ENCODE measurements around the gene TAS2R31. TPM values are rescaled to one million over a fixed set of nuclear protein-coding genes. Genes with fewer than 3 reads are reported as not detected.

Gene TAS2R31
- total and polyA plus RNA-seq, 2 donors (not counting 3 experiments of a cell fraction or from before 2014, with no cell fraction given), result 0.12 to 3.2 TPM

GRCh38 chr12:11069854-11070365 is 38.7 kb upstream of the TAS2R31 start:
- dilution Hi-C loops (cut with MboI; ENCODE audit: extremely low pct_ligation_motif_present, low sequenced_read_pairs), result no loop called here
- no TSS peak for BruUV-seq (replicated peaks)
- H3K9me1 ChIP-seq (replicated peaks; ENCODE audit: control insufficient read depth, extremely low read depth, insufficient read depth, low read length), result no peaks in the 10 kb centered on the region
- peaks cover 4% of the 10 kb centered on the region for H4K20me1 ChIP-seq (replicated peaks; ENCODE audit: control insufficient read depth, extremely low read depth, insufficient read depth, low read length)
- ChIA-PET CTCF (interaction anchor here (1.1 kb wide), 1 partner anchor 56 kb away, joined by 3 read pairs; no protein-coding TSS in a partner anchor), POLR2A (no interaction called here)
- intact Hi-C loops (cut with micrococcal nuclease), result loop anchor here (1.0 kb wide), 1 partner anchor 56 kb away; no protein-coding TSS in a partner anchor
- FAIRE-seq, result no peak
- H3K27ac ChIP-seq (ENCODE audit: insufficient read depth, low read depth, low read length), result no peak overlapping the region
- no peak overlapping the region for H3K4me3 ChIP-seq (replicated peaks in 1 of 3; ENCODE audit: insufficient read depth in 1 of 3, low read depth in 1 of 3, low read length in 3 of 3)
- H2AFZ ChIP-seq (ENCODE audit: low read depth, low read length), result no peak overlapping the region
- no peaks in the 10 kb centered on the region for H3K36me3 ChIP-seq (ENCODE audit: control insufficient read depth in 2 of 2, extremely low read depth in 1 of 2, insufficient read depth in 2 of 2, low read length in 2 of 2)
- no peak for TF ChIP-seq EZH2 (IDR thresholded peaks at IDR 0.05; ENCODE audit: borderline replicate concordance, low read depth, low read length, severe bottlenecking)
- no peak for TF ChIP-seq GATA2 (IDR thresholded peaks at IDR 0.05; ENCODE audit: insufficient read depth, insufficient read length, low read depth, low read length)
- no peak for TF ChIP-seq MYC (IDR thresholded peaks at IDR 0.05; ENCODE audit: low read depth, low read length)
- no peak for TF ChIP-seq POLR2A (IDR thresholded peaks at IDR 0.05; ENCODE audit: low read depth, low read length)
- TF ChIP-seq JUN (IDR thresholded peaks at IDR 0.05; ENCODE audit: borderline replicate concordance, insufficient read depth, insufficient read length, low read depth), result no peak
- no peak for TF ChIP-seq FOS (IDR thresholded peaks at IDR 0.05; ENCODE audit: borderline replicate concordance, insufficient read depth, low read length)
- no peak for TF ChIP-seq POLR2AphosphoS5 (IDR thresholded peaks at IDR 0.05; ENCODE audit: insufficient read depth, low read depth, low read length)
- TF ChIP-seq, protein P1, sequence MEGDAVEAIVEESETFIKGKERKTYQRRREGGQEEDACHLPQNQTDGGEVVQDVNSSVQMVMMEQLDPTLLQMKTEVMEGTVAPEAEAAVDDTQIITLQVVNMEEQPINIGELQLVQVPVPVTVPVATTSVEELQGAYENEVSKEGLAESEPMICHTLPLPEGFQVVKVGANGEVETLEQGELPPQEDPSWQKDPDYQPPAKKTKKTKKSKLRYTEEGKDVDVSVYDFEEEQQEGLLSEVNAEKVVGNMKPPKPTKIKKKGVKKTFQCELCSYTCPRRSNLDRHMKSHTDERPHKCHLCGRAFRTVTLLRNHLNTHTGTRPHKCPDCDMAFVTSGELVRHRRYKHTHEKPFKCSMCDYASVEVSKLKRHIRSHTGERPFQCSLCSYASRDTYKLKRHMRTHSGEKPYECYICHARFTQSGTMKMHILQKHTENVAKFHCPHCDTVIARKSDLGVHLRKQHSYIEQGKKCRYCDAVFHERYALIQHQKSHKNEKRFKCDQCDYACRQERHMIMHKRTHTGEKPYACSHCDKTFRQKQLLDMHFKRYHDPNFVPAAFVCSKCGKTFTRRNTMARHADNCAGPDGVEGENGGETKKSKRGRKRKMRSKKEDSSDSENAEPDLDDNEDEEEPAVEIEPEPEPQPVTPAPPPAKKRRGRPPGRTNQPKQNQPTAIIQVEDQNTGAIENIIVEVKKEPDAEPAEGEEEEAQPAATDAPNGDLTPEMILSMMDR (IDR thresholded peaks at IDR 0.05; ENCODE audit: extremely low read depth in 1 of 2, insufficient read depth in 1 of 2, low read depth in 1 of 2, low read length in 2 of 2), result no peak
- TF ChIP-seq, protein P2, sequence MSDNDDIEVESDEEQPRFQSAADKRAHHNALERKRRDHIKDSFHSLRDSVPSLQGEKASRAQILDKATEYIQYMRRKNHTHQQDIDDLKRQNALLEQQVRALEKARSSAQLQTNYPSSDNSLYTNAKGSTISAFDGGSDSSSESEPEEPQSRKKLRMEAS (IDR thresholded peaks at IDR 0.05; ENCODE audit: insufficient read depth, insufficient read length), result no peak
- no peak overlapping the region for H3K4me2 ChIP-seq (ENCODE audit: insufficient read depth, low read length)
- no peak for DNase-seq (ENCODE audit: low read depth, low spot score)
- H3K9me3 ChIP-seq (replicated peaks; ENCODE audit: control insufficient read depth, insufficient read depth, low read length), result no peaks in the 10 kb centered on the region
- no peaks in the 10 kb centered on the region for H3K27me3 ChIP-seq (ENCODE audit: control insufficient read depth in 2 of 2, insufficient read depth in 2 of 2, low read length in 2 of 2)
- H3K4me1 ChIP-seq (ENCODE audit: control insufficient read depth, extremely low read depth, insufficient read depth, low read length), result no peaks in the 10 kb centered on the region
- no peak overlapping the region for H3K9ac ChIP-seq (replicated peaks; ENCODE audit: extremely low read depth, insufficient read depth, low read length)
- no peaks in the 10 kb centered on the region for H3K79me2 ChIP-seq (ENCODE audit: control insufficient read depth, insufficient read depth, low read length)

Measured in endothelial cell of umbilical vein (primary cell).